Panc1 (cell line): Measurements from ENCODE around the gene INPP5D. TPM values are rescaled to one million over a fixed set of nuclear protein-coding genes. Genes with fewer than 3 reads are reported as not detected.

Source experiments
- ATAC-seq: fragments of 200-7000 bp; cut with Tn5 transposase; 2 replicates; pipeline ENCODE4 v1.9.1; 2020; ENCODE audit warnings: mild to moderate bottlenecking, moderate library complexity
- BruUV-seq: library from RNA; stranded (reverse); fragments of 400-500 nt; replicated peaks from 2 replicates; lab custom pipeline; 2021; lab: Mats Ljungman, UMichigan
- CTCF ChIA-PET: fragments of 300-600 bp; sonication (Branson Sonifier 250); formaldehyde crosslinking; loops from one replicate; lab custom pipeline; 2022; ENCODE audit warnings: antibody characterized with exemption; lab: Charles Lee
- POLR2A ChIA-PET: fragments of 300-600 bp; sonication (Branson Sonifier 250); formaldehyde crosslinking; loops from one replicate; lab custom pipeline; 2022; ENCODE audit warnings: antibody characterized with exemption; lab: Charles Lee
- DNase-seq: peaks from one replicate; pipeline ENCODE4 v3.0.0-alpha.2; 2010; ENCODE audit warnings: low read depth, low spot score
- H3K27ac ChIP-seq: 2 replicates; pipeline ENCODE4 v1.5.1; 2011; ENCODE audit warnings: mild to moderate bottlenecking, low read length, inconsistent platforms
- H3K27me3 ChIP-seq: fragments of 200-500 bp; sonication (Bioruptor generic); 2 replicates; pipeline ENCODE4 v1.6.0; 2014; ENCODE audit warnings: low read length, inconsistent platforms; ENCODE audit not compliant: control insufficient read depth, insufficient read depth
- H3K36me3 ChIP-seq: fragments of 200-500 bp; sonication (Bioruptor generic); 2 replicates; pipeline ENCODE4 v1.5.1; 2014; ENCODE audit warnings: inconsistent platforms, mild to moderate bottlenecking, low read length, moderate library complexity; ENCODE audit not compliant: control insufficient read depth, insufficient read depth
- H3K4me1 ChIP-seq: 2 replicates; pipeline ENCODE4 v1.5.1; 2011; ENCODE audit warnings: inconsistent platforms, mild to moderate bottlenecking, low read length, moderate library complexity; ENCODE audit not compliant: control insufficient read depth, insufficient read depth
- H3K4me3 ChIP-seq, 2 experiments: 2 replicates each; pipeline ENCODE4 v1.5.1; 2011 to 2012; ENCODE audit warnings: low read depth in 2 of 2, low read length in 2 of 2, mild to moderate bottlenecking in 2 of 2, inconsistent platforms in 1 of 2, moderate library complexity in 1 of 2
- H3K9me3 ChIP-seq: fragments of 200-500 bp; sonication (Bioruptor generic); 2 replicates; pipeline ENCODE4 v1.5.1; 2014; ENCODE audit warnings: low read depth, mild to moderate bottlenecking, inconsistent platforms, low read length, moderate library complexity; ENCODE audit not compliant: control insufficient read depth, insufficient read depth
- CTCF ChIP-seq: fragments of 450-650 bp; IDR thresholded peaks from 2 replicates; pipeline ENCODE4 v1.5.1; 2017; ENCODE audit warnings: mild to moderate bottlenecking
- POLR2AphosphoS5 ChIP-seq: IDR thresholded peaks from 2 replicates; pipeline ENCODE4 v1.6.1; 2012; ENCODE audit warnings: mild to moderate bottlenecking, low read depth, low read length, moderate library complexity
- REST ChIP-seq, 2 experiments: IDR thresholded peaks; 2 replicates each; pipeline ENCODE4 v1.6.1; 2011 to 2012; ENCODE audit warnings: low read depth in 2 of 2, control low read depth in 1 of 2, low read length in 1 of 2, mild to moderate bottlenecking in 1 of 2, moderate library complexity in 1 of 2; ENCODE audit not compliant: insufficient read depth in 1 of 2
- SIN3A ChIP-seq: IDR thresholded peaks from 2 replicates; pipeline ENCODE4 v1.6.1; 2012; ENCODE audit warnings: low read depth, mild to moderate bottlenecking, low read length, moderate library complexity, borderline replicate concordance; ENCODE audit not compliant: insufficient read depth
- TCF7L2 ChIP-seq: IDR thresholded peaks from 2 replicates; pipeline ENCODE4 v1.6.1; 2011; ENCODE audit warnings: mild to moderate bottlenecking, low read depth, low read length, inconsistent platforms
- in situ Hi-C: cut with HindIII; loops from 2 replicates; pipeline ENCODE4 v1.10.0; 2016; ENCODE audit warnings: low sequenced_read_pairs, low pct_unique_long_range_greater_than_20kb
- intact Hi-C: fragments of 100-400 bp; cut with micrococcal nuclease; formaldehyde crosslinking; loops from one replicate; pipeline ENCODE4 v1.10.0; 2022; ENCODE audit not compliant: unreplicated experiment
- total RNA-seq: library from RNA; stranded (reverse); gene quantifications from one replicate; pipeline ENCODE4 v1.2.1, GENCODE V29; 2021; ENCODE audit not compliant: unreplicated experiment

Gene INPP5D
- total RNA-seq, 1 experiment from 2014 or later, result 0.39 TPM

GRCh38 chr2:233088972-233089345 lies 28.8 kb downstream of the INPP5D start:
- Histone ChIP-seq H3K27me3 (no peaks in the 10 kb centered on the region), H3K4me1 (no peaks in the 10 kb centered on the region), H3K4me3 (no peak overlapping the region), H3K36me3 (no peaks in the 10 kb centered on the region), H3K9me3 (no peaks in the 10 kb centered on the region), H3K27ac (no peak overlapping the region)
- DNase-seq (no peak), ATAC-seq (no peak)
- POLR2A ChIA-PET, result no interaction called here
- TF ChIP-seq REST (IDR thresholded peaks at IDR 0.05; ENCODE audit: insufficient read depth in 1 of 2, low read depth in 2 of 2, low read length in 1 of 2) (no peak), POLR2AphosphoS5 (no peak), TCF7L2 (no peak), SIN3A (no peak), CTCF (no peak)
- in situ Hi-C loops, result loop anchor here (10.0 kb wide), 1 partner anchor 146 kb away; no protein-coding TSS in a partner anchor
- intact Hi-C loops, result no loop called here
- CTCF ChIA-PET, result no interaction called here
- BruUV-seq, result no TSS peak

GRCh38 chr2:233089851-233090250 lies 29.7 kb downstream of the INPP5D start:
- intact Hi-C loops, result no loop called here
- CTCF ChIA-PET, result no interaction called here
- Histone ChIP-seq H3K4me1 (no peaks in the 10 kb centered on the region), H3K27ac (no peak overlapping the region), H3K36me3 (no peaks in the 10 kb centered on the region), H3K9me3 (no peaks in the 10 kb centered on the region), H3K27me3 (no peaks in the 10 kb centered on the region), H3K4me3 (no peak overlapping the region)
- in situ Hi-C loops, result loop anchor here (10.0 kb wide), 1 partner anchor 145 kb away; no protein-coding TSS in a partner anchor
- BruUV-seq, result no TSS peak
- TF ChIP-seq CTCF (no peak), REST (IDR thresholded peaks at IDR 0.05; ENCODE audit: insufficient read depth in 1 of 2, low read depth in 2 of 2, low read length in 1 of 2) (no peak), SIN3A (no peak), TCF7L2 (no peak), POLR2AphosphoS5 (no peak)
- DNase-seq (no peak), ATAC-seq (no peak)
- POLR2A ChIA-PET, result no interaction called here
